MCF 10A (cell line): Measurements from ENCODE around the gene ADARB2. TPM values are rescaled to one million over a fixed set of nuclear protein-coding genes. Genes with fewer than 3 reads are reported as not detected.

ENCODE experiments used
- BruUV-seq: library from RNA; stranded (reverse); fragments of 400-500 nt; replicated peaks from 2 replicates; lab custom pipeline; 2021; lab: Mats Ljungman, UMichigan
- CTCF ChIA-PET: fragments of 300-600 bp; sonication (Branson Sonifier 250); formaldehyde crosslinking; extraction: SDS; loops from one replicate; lab custom pipeline; 2021; ENCODE audit warnings: antibody characterized with exemption, inconsistent platforms; lab: Yijun Ruan, JAX
- POLR2A ChIA-PET: fragments of 300-600, 350-650 bp; sonication (Branson Sonifier 250); formaldehyde crosslinking; extraction: SDS; loops from one replicate; lab custom pipeline; 2020; ENCODE audit warnings: antibody characterized with exemption, inconsistent platforms; lab: Yijun Ruan, JAX
- DNase-seq: peaks from one replicate; pipeline ENCODE4 v3.0.0-alpha.2; 2018; ENCODE audit not compliant: unreplicated experiment
- H3K27ac Mint-ChIP-seq: one replicate; pipeline ENCODE4 v1.8.0; 2022; ENCODE audit warnings: mild to moderate bottlenecking, low read depth, mixed read lengths; ENCODE audit not compliant: unreplicated experiment
- H3K27me3 Mint-ChIP-seq: one replicate; pipeline ENCODE4 v1.8.0; 2022; ENCODE audit warnings: mixed read lengths; ENCODE audit not compliant: insufficient read depth, unreplicated experiment
- H3K36me3 Mint-ChIP-seq: one replicate; pipeline ENCODE4 v1.8.0; 2022; ENCODE audit warnings: mild to moderate bottlenecking, moderate library complexity, mixed read lengths; ENCODE audit not compliant: insufficient read depth, unreplicated experiment
- H3K4me1 Mint-ChIP-seq: one replicate; pipeline ENCODE4 v1.8.0; 2022; ENCODE audit warnings: mixed read lengths; ENCODE audit not compliant: insufficient read depth, unreplicated experiment
- H3K4me3 Mint-ChIP-seq: one replicate; pipeline ENCODE4 v1.8.0; 2022; ENCODE audit warnings: mild to moderate bottlenecking, moderate library complexity, mixed read lengths; ENCODE audit not compliant: unreplicated experiment
- H3K9me3 Mint-ChIP-seq: one replicate; pipeline ENCODE4 v1.8.0; 2022; ENCODE audit warnings: mixed read lengths; ENCODE audit not compliant: unreplicated experiment
- CTCF ChIP-seq: fragments of 200-600 bp; IDR thresholded peaks from one replicate; pipeline ENCODE4 v1.8.0; 2022; ENCODE audit warnings: antibody characterized with exemption, mild to moderate bottlenecking; ENCODE audit not compliant: unreplicated experiment
- intact Hi-C: fragments of 100-400 bp; cut with micrococcal nuclease; formaldehyde crosslinking; loops from 2 replicates; pipeline ENCODE4 v1.14.1; 2022
- total RNA-seq: library from RNA; stranded (reverse); gene quantifications from 2 replicates; pipeline ENCODE4 v1.2.3, GENCODE V29; 2022

Gene ADARB2
- total RNA-seq, 1 experiment from 2014 or later, result 0.96 TPM

GRCh38 chr10:1130226-1130625 is 607.1 kb downstream of the ADARB2 start:
- Mint-ChIP-seq H3K4me3 (no peak overlapping the region), H3K27ac (no peak overlapping the region), H3K36me3 (peaks cover 57% of the 10 kb centered on the region), H3K9me3 (no peaks in the 10 kb centered on the region), H3K4me1 (no peaks in the 10 kb centered on the region), H3K27me3 (no peaks in the 10 kb centered on the region)
- BruUV-seq, result no TSS peak
- ChIA-PET POLR2A (no interaction called here), CTCF (interaction anchor here (0.6 kb wide), 1 partner anchor 1848 kb away, joined by 4 read pairs; no protein-coding TSS in a partner anchor)
- no peak for DNase-seq
- TF ChIP-seq CTCF, result no peak
- intact Hi-C loops, result no loop called here

DNA sequence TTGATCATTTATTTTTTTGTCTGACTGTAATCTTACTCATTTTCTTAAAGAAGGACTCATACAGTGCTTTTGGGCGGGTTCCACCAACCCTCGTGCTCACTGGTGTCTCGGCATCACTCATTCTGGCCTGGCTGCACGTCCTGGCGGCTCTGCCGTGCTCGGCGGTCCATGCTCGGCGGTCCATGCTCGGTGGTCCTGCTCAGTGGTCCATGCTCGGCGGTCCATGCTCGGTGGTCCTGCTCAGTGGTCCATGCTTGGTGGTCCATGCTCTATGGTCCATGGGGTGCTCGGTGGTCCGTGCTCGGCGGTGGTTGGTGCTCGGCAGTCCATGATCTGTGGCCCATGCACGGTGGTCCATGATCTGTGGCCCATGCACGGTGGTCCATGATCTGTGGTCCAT is 608.7 kb downstream of the ADARB2 start:
- BruUV-seq, result no TSS peak
- TF ChIP-seq CTCF, result no peak
- intact Hi-C loops, result no loop called here
- CTCF ChIA-PET, result no interaction called here
- Mint-ChIP-seq H3K27ac (no peak overlapping the region), H3K36me3 (peaks cover 73% of the 10 kb centered on the region), H3K9me3 (no peaks in the 10 kb centered on the region), H3K27me3 (no peaks in the 10 kb centered on the region), H3K4me3 (no peak overlapping the region), H3K4me1 (no peaks in the 10 kb centered on the region)
- DNase-seq, result no peak
- POLR2A ChIA-PET, result no interaction called here

DNA sequence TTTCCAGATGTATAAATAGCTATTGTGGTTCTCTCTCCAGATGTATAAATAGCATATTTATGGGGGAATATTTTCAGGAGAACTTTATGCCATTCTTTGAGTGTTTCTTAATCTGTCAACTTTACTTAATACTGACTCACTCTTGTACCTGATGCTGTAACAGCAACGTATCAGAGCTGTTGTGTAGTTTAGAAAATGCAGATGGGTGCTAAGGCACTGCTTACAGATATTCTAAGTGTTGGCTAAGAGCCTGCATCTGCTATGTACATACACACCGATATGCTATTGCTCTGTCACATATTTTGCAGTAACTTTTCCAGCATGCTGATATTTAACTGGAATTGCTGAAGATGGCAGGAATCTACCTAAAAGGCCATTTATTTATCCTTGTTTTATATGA is 609.2 kb downstream of the ADARB2 start:
- no peak for DNase-seq
- TF ChIP-seq CTCF, result no peak
- intact Hi-C loops, result no loop called here
- ChIA-PET POLR2A (no interaction called here), CTCF (interaction anchor here (1.3 kb wide), 1 partner anchor 241 kb away, joined by 3 read pairs; no protein-coding TSS in a partner anchor)
- no peaks in the 10 kb centered on the region for H3K9me3 Mint-ChIP-seq
- H3K36me3 Mint-ChIP-seq, result peaks cover 78% of the 10 kb centered on the region
- H3K4me1 Mint-ChIP-seq, result no peaks in the 10 kb centered on the region
- no peak overlapping the region for H3K27ac Mint-ChIP-seq
- no TSS peak for BruUV-seq
- H3K4me3 Mint-ChIP-seq, result no peak overlapping the region
- H3K27me3 Mint-ChIP-seq, result no peaks in the 10 kb centered on the region

- DNase-seq, result no peak
- intact Hi-C loops, result no loop called here
- POLR2A ChIA-PET, result no interaction called here
- Mint-ChIP-seq H3K9me3 (no peaks in the 10 kb centered on the region), H3K4me1 (no peaks in the 10 kb centered on the region), H3K27me3 (no peaks in the 10 kb centered on the region), H3K4me3 (no peak overlapping the region), H3K36me3 (peaks cover 77% of the 10 kb centered on the region), H3K27ac (no peak overlapping the region)
- no TSS peak for BruUV-seq
- TF ChIP-seq CTCF, result no peak
- CTCF ChIA-PET, result interaction anchor here (1.3 kb wide), 1 partner anchor 241 kb away, joined by 3 read pairs; no protein-coding TSS in a partner anchor
These were observed 609.7 kb downstream of the ADARB2 start for GRCh38 chr10:1127629-1128028.
